Glomerular visceral epithelial cell (primary cell): ENCODE data around the gene ATG9B.

Experiments
- DNase-seq: peaks from one replicate; pipeline ENCODE4 v3.0.0-alpha.2; 2016; ENCODE audit errors: extremely low spot score

The ATG9B gene

DNA sequence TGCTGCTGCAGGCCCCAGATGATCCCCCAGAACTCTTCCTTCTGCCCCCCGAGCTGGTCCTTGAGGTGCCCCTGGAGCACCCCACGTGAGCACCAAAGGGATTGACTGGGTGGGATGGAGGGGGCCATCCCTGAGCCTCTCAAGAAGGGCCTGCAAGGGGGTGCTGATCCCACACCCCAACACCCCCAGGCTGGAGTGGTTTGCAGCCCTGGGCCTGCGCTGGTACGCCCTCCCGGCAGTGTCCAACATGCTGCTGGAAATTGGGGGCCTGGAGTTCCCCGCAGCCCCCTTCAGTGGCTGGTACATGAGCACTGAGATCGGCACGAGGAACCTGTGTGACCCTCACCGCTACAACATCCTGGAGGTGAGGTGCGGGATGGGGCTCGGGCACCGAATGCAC, 25.3 kb downstream of the ATG9B start:
- no peak for DNase-seq

DNA sequence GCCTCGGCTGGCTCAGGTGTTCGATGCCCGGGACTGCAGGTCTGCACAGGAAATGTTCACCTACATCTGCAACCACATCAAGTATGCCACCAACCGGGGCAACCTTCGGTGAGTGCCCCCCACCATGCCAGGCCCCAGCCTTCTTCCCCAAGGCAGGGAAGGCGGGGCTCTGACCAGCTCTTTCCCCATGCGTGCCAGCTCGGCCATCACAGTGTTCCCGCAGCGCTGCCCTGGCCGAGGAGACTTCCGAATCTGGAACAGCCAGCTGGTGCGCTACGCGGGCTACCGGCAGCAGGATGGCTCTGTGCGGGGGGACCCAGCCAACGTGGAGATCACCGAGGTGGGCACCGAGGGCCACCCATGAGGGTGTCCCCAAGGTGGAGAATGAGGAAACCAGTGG, 26.0 kb downstream of the ATG9B start:
- no peak for DNase-seq

DNA sequence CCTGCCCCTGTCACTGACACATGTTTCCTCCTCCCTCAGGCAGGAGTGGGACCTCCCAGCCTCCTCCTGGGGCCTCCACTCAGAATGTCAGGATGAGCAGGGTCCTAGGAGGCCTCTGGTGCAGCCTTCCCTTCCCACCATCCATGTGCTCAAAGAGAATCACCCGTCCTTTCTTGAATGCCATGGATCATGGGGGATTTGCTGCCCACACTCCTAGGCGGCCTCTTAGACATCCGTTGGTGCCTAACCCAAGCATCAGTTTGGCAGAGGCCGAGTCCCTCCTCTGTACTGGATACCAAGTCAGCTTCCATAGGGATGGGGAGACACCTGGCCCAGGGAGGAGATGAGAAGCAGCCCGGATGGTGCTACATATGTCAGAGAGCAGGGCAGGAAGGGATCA, 26.5 kb downstream of the ATG9B start:
- DNase-seq = no peak

DNA sequence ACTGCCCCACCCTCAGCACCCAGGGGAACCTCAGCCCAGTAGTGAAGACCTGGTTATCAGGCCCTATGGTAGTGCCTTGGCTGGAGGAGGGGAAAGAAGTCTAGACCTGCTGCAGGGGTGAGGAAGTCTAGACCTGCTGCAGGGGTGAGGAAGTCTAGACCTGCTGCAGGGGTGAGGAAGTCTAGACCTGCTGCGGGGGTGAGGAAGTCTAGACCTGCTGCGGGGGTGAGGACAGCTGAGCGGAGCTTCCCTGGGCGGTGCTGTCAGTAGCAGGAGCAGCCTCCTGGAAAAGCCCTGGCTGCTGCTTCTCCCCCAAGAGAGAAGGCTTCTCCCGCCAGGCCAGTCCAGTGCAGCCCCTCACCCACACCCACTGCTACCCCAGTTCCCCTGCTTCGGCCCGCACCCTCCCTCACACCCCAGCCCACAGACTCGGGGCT, 27.2 kb downstream of the ATG9B start:
- DNase-seq = no peak

DNA sequence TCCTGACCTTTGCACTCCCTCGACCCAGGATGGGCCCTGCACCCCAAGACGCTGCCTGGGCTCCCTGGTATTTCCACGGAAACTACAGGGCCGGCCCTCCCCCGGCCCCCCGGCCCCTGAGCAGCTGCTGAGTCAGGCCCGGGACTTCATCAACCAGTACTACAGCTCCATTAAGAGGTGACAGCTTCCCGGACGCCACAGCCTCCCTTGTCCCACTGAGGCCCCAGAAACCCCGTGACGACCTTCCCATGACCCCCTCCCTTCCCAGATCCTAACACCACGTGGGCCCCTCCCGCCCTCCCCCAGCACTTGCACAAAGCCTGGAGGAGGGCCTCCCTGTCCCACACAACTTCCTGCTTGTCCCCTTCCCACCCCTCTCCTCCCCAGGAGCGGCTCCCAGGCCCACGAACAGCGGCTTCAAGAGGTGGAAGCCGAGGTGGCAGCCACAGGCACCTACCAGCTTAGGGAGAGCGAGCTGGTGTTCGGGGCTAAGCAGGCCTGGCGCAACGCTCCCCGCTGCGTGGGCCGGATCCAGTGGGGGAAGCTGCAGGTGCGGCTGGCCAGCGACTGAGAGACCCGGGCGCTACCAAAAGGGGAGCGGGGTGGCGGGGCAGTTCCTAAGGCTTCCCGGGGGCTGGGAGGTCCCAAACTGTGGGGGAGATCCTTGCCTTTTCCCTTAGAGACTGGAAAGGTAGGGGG, 27.8 kb downstream of the ATG9B start:
- DNase-seq = no peak

DNA sequence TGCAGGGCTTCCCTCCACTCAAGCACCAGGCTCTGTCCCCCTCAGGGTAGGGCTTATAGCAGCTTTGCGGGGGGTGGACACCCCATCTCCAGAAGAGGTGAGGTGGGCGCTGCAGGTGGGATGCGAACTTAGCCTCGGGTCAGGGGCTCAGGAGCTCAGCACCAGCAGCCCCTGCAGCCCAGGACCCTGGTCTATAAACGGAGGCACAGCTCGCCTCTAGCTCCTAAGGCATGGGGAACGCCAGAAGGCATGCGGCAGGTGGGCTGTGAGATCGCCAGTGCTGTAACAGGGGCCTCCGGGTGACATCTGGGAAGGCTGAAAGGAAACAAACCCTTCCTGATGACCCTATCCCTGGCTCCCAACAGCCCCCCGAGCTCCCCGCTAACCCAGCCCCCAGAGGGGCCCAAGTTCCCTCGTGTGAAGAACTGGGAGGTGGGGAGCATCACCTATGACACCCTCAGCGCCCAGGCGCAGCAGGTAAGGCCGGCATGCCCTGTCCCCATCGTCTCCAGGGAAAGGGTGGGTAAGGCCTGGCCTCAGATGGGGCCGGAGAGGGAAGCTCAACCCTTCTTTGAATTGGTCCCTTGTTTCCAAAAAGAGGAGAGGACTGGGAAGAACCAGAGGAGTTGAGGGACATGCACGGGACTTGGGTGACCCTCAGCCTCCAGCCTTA, 29.3 kb downstream of the ATG9B start:
- DNase-seq = no peak

DNA sequence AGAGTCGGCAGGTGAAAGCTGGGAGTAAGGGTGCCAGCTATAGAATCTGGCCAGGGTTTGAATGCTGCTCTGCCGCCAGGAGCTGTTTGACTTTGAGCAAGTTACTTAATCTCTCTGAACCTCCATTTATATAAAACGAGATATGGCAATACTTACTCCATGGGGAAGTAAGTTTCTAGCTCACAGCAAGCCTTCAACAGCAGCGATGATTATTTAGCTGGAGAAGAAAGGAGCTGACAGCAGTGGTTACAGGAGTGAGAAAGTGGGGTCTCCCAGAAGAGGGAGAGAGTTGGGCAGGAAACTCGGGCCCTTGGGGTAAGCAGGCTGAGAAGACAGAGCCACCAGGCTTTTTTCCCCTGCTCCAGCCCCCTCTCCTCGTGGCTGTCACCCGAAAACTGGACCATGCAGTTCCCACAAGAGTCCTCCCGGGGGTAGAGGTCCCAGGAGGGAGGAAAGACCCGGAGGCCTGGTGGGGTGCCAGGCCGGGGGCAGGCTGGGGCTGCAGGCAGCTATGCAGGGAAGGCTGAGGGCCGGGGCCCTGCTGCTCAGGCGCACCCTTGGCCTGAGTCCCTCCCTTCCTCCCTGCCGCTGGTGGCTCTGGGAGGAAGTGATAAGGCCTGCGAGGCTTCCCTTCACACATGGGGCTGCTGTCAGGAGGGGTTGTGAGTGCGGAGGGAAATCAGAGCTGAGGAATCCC, 30.0 kb downstream of the ATG9B start:
- no peak for DNase-seq

DNA sequence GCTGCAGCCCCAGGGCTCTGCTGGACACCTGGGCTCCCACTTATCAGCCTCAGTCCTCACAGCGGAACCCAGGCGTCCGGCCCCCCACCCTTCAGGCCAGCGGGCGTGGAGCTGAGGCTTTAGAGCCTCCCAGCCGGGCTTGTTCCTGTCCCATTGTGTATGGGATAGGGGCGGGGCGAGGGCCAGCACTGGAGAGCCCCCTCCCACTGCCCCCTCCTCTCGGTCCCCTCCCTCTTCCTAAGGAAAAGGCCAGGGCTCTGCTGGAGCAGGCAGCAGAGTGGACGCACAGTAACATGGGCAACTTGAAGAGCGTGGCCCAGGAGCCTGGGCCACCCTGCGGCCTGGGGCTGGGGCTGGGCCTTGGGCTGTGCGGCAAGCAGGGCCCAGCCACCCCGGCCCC, 30.8 kb downstream of the ATG9B start:
- DNase-seq = no peak

DNA sequence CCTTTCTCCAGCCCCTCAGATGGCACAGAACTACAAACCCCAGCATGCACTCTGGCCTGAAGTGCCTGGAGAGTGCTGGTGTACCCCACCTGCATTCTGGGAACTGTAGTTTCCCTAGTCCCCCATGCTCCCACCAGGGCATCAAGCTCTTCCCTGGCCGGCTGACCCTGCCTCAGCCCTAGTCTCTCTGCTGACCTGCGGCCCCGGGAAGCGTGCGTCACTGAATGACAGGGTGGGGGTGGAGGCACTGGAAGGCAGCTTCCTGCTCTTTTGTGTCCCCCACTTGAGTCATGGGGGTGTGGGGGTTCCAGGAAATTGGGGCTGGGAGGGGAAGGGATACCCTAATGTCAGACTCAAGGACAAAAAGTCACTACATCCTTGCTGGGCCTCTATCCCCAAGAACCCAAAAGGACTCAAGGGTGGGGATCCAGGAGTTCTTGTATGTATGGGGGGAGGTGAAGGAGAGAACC, 31.4 kb downstream of the ATG9B start:
- DNase-seq = no peak

DNA sequence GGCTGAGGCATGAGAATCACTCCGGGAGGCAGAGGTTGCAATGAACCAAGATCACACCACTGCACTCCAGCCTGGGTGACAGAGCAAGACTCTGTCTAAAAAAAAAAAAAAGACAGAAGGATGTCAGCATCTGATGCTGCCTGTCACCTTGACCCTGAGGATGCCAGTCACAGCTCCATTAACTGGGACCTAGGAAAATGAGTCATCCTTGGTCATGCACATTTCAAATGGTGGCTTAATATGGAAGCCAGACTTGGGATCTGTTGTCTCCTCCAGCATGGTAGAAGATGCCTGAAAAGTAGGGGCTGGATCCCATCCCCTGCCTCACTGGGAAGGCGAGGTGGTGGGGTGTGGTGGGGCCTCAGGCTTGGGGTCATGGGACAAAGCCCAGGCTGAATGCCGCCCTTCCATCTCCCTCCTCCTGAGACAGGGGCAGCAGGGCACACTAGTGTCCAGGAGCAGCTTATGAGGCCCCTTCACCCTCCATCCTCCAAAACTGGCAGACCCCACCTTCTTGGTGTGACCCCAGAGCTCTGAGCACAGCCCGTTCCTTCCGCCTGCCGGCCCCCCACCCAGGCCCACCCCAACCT, 32.1 kb downstream of the ATG9B start:
- no peak for DNase-seq

DNA sequence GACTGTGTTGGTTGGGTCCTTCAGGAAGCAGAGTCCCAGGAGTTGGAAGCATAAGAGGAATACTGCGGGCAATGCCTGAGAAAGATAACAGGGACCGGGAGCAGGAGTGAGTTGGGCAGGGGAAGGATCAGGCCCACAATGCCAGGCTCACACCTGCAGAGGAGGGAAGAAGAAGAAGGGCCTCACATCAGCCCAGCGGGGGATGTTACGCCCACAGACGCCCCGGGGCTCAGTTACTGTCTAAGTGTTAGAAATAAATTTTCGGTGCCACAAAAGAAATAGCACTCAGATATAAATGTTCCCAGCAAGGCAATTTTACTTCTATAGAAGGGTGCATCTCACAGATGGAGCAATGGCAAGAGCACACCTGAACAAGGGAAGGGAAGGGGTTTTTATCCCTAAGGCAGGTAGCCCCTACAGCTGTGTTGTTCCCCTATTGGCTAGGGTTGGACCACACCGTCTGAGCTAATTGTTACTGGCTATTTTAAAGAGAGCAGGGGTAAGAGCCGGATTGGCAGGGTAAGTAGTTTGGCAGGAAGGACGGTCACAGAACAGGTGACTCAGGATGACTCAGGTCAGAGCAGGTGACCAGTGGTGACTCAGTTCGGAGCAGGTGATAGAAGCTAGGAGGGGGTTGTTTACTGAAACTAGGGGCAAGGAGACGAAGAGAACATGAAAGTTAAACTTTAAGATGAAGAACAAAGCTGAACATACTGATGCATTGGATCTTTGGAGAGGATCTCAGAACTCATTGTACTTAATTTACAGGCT, 33.7 kb downstream of the ATG9B start, which contains the start of gene NOS3:
Gene NOS3 (plus strand): TSS at position 602 of the 771 bp plus-strand sequence. CDS start 2,787 bp downstream, outside the sequence.
- no peak for DNase-seq

DNA sequence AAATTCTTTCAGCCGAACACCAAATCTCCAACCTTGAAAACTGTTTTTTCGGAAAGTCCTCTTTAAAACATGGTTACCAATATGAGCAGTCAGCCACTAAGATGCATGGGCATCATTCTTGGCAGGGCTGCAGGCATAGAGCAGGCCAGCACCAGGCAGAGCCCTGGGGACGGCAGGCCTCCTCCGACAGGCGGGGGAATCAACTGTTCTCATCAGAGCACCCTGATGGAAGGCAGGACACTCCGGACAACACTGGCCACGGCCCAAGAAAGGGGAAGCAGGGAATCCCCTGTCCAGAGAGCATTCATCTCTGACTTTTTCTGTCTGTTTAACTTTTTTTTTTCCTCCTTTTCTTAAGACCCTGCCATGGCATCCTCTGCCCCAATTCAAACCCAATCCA, 34.8 kb downstream of the ATG9B start:
- DNase-seq = no peak

DNA sequence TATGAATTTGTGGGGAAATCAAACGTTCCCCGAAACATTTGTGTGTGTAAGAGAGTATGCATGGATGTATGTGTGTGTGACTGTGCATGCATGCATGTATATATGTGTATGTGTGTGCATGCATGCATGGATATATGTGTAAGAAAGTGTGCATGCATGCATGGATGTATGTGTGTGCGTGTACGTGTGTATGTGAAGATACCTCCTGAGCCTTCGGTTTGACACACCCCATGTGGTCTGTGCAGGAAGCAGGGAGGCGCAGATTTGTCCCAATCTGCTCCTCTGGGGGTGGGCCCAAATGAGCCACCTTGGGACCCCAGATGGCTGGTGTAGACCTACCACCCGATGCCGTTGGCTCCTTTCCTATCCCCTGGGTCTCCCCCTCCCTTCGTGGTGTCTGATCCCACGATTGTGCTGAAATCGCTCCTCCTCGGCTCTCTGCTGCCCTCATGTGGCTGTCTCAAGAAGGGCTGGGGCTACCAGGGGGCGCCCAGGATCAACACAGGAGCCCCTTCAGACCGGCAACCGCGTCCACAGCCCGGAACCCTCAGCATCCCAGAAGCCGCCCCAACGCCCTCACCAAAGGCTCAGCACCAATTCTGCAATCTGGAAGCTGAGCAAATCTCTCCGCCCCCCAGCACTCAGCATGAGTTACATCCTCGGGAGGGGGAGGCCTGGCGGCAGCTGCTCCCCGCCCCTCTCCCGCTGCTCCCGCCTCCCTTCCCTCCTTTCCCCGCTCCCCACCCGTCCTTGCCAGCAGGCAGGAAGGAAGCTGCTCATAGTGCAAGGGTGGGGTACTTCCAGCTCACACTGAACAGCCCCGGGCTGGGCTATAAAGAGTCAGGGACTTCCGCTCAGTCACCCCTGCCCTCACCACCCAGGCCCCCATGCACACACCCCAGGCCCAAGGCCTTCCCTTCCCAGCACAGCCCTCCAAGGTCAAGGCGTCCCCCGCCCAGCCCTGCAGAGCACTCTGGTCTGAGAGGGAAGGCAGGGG, 35.8 kb downstream of the ATG9B start:
- DNase-seq = peak; percentile 21

DNA sequence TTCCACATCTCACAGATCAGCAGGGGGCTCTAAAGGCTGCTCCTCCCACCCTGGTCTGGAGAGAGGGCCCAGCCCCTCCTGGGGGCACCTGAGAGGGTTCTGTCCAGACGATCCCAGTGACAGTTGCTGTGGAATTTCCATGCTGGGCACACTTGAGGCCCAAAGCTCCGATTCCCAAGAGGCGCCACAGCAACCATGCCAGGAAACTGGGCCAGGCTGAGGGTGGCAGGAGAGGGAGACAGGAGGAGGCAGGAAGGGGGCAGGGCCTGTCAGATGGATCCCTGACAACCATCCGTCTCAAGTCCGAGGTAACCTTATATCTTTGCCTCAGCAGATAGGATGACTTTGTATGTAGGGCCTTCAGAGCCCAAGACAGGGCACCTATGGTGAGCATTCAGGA, 37.7 kb downstream of the ATG9B start:
- DNase-seq = no peak

DNA sequence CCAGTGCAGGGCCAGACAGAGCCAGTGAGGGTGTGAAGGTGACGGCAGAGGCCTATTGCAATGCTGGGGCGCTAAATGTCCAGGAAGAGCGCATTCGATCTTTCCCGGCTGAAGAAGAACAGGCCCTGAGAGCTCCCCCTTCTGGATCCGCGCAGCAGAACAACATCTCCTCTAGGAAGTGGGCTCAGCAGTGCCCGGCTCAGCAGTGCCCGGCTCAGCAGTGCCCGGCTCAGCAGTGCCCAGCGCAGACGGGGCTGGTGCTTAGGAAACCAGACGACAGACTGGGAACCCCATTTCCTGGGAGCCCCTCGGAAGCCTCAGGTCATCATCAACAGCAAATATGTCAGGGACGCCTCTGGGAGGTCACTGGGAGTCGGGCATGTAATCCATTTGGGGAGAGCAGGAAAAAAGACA, 38.2 kb downstream of the ATG9B start:
- peak; percentile 23 for DNase-seq

DNA sequence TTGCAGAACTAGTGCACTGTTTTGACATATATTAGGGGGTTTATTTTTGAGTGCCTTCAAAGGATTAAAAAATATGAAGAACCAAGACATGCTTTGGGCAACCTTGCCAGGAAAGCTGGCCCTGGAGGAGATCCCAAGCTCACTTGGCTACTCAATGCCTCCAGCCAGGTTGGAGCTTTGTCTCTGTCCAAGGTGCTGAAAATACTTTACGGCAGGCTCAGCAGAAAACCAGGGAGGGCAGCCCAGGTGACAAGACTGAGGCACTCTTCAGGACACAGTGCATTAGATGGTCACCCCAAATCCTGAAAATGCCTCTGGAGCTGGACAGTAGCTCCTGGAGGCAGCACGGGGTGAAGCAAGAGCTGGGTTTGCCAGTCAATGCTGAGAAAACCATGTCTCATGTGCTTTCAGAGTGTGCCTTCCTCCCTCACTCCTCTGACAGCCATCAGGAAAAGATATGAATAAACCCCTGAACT, 40.4 kb downstream of the ATG9B start:
- peak; percentile 24 for DNase-seq

DNA sequence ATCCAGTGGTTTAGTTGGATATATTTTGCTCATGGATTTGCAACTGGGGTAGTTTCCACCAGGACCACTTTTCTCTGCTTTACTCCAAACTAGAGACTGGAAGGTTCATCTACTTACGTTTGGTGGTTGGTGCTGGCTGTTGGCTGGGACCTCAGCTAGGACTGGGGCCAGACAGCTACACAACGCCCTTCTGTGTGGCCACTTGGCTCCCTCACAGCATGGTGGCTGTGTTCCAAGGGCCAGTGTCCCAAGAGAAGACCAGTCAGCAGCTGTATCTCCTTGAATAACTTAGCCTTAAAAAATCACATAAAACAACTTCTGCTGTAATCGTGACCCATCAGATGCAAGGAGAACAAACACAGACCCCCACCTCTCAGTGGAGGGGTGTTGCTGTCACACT, 41.9 kb downstream of the ATG9B start:
- DNase-seq = no peak

DNA sequence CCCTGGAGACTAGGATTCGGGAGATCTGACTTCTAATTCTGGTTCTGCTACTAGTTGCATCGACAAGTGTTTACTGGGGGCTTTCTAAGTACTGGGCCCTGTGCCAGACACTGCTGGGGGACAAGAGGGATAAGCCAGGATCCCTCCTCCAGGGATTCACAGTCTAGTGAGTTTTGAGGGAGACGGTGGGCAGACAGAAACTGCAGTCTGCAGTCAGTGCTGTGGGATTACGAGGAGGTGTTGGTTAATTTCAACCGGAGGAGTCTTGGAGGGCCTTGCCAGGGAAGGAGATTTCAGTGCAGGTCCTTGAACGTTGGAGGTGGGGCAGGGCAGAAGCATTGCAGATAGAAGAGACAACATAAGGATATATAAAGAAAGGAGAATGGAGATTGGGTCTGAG, 42.6 kb downstream of the ATG9B start:
- DNase-seq = no peak

DNA sequence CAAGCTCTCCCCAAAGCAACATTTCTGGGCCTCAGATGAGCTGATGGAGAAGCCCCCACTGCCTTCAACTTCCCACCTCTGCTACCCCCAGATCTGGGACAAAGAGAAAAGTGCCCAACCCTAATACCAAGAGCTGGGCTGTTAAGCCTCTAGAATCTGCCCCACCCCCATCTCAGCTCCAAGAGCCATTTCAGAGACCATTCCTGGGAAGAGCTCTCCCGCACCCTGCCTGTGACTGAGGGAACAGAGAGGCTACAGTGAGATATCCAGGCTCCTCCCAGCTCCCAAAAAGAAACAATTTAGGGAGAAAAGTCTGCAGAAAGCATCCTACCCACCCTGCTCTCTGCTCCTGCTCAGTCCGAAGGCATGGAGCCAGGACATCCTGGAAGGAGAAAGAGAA, 43.6 kb downstream of the ATG9B start:
- DNase-seq = no peak

DNA sequence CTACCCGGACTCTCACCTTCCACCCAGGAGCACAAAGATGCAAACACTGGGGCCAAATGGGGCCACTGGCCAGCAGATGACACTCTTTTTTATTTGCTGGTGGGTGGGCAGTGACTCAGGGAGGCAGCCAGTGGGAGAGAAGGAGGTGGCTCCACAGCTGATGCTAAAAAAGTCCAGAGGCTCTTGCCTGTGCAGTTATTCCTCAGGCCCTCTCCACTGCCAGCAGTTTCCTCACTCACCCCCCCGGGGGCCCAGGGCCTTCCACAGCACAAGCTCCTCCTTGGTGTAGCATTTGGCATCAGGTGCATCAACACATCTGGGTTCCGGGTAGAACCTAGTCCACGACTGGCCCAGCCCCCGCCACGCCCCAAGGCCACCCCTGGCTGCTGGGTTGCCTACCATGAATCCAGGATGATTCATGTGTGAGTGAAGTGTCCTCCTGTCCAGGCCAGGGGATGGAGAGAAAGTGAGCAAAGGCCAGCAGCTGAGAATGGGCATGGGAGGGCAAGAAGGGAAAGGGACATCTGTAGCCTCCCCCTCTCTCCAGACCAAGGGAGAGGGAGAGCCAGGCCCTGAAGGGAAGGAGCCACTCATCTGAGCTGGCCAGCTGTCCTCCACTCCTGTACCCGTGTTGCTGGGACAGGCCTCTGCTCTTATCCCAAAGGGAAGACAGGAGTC, 44.4 kb downstream of the ATG9B start:
- no peak for DNase-seq
